Osteoblast (primary cell): ENCODE measurements around the gene DNAJC5G. TPM values are rescaled to one million over a fixed set of nuclear protein-coding genes. Genes with fewer than 3 reads are reported as not detected.

Experiments used
- DNase-seq: peaks from one replicate; pipeline ENCODE4 v3.0.0; 2011; ENCODE audit warnings: low spot score, mixed read lengths; ENCODE audit not compliant: insufficient read length; ENCODE audit errors: missing footprints
- H2AFZ ChIP-seq: 2 replicates; pipeline ENCODE4 v1.6.0; 2011; ENCODE audit warnings: mild to moderate bottlenecking, low read length
- H3K27ac ChIP-seq: 2 replicates; pipeline ENCODE4 v1.5.1; 2011; ENCODE audit warnings: mild to moderate bottlenecking, low read depth, low read length, moderate library complexity
- H3K27me3 ChIP-seq: 2 replicates; pipeline ENCODE4 v1.6.0; 2012; ENCODE audit warnings: mild to moderate bottlenecking, control low read depth, inconsistent platforms, low read length, moderate library complexity; ENCODE audit not compliant: insufficient read depth
- H3K36me3 ChIP-seq: 2 replicates; pipeline ENCODE4 v1.5.1; 2011; ENCODE audit warnings: mild to moderate bottlenecking, low read length, control low read depth, moderate library complexity; ENCODE audit not compliant: insufficient read depth
- H3K4me1 ChIP-seq: 2 replicates; pipeline ENCODE4 v1.5.1; 2011; ENCODE audit warnings: mild to moderate bottlenecking, low read length, control low read depth, moderate library complexity; ENCODE audit not compliant: insufficient read depth
- H3K4me2 ChIP-seq: 2 replicates; pipeline ENCODE4 v1.6.0; 2011; ENCODE audit warnings: mild to moderate bottlenecking, low read length; ENCODE audit not compliant: insufficient read depth
- H3K4me3 ChIP-seq: fragments of 200-600 bp; sonication (generic); 3 replicates; pipeline ENCODE4 v1.5.1; 2012; ENCODE audit warnings: mild to moderate bottlenecking, low read length, inconsistent platforms; ENCODE audit not compliant: insufficient read depth
- H3K79me2 ChIP-seq: 2 replicates; pipeline ENCODE4 v1.6.0; 2012; ENCODE audit warnings: mild to moderate bottlenecking, low read length, control low read depth, inconsistent platforms; ENCODE audit not compliant: insufficient read depth
- H3K9me3 ChIP-seq: 2 replicates; pipeline ENCODE4 v1.5.1; 2011; ENCODE audit warnings: low read depth, low read length, control low read depth
- H4K20me1 ChIP-seq: 2 replicates; pipeline ENCODE4 v1.6.0; 2012; ENCODE audit warnings: mild to moderate bottlenecking, low read length, control low read depth; ENCODE audit not compliant: insufficient read depth
- CTCF ChIP-seq: IDR thresholded peaks from 2 replicates; pipeline ENCODE4 v1.5.1; 2011; ENCODE audit warnings: mild to moderate bottlenecking, low read depth, low read length, moderate library complexity; ENCODE audit errors: extremely low read depth
- total RNA-seq: library from RNA; depleted of rRNA; stranded (reverse); fragments of >200 nt; gene quantifications from 2 replicates; pipeline ENCODE4 v1.2.3, GENCODE V29; 2012

DNAJC5G gene
- total RNA-seq, 1 donor = not detected

- Histone ChIP-seq H3K4me1 (no peaks in the 10 kb centered on the region), H3K4me3 (no peak within 1 kb of the TSS), H2AFZ (no peak within 1 kb of the TSS), H3K9me3 (no peaks in the 10 kb centered on the region), H3K4me2 (no peak within 1 kb of the TSS), H4K20me1 (peaks cover 31% of the 10 kb centered on the region), H3K36me3 (peaks cover 17% of the 10 kb centered on the region), H3K79me2 (no peaks in the 10 kb centered on the region), H3K27me3 (peaks cover 44% of the 10 kb centered on the region), H3K27ac (no peak within 1 kb of the TSS)
- no peak for TF ChIP-seq CTCF
- peak; percentile 91 for DNase-seq
Observed at GRCh38 chr2:27308359-27308881, 33.2 kb downstream of the DNAJC5G start, which contains the start of gene UCN. TSS of gene UCN (minus strand) at chr2:27308445. CDS start at chr2:27307895, 550 bp downstream.

GRCh38 chr2:27309651-27310050 is 34.4 kb downstream of the DNAJC5G start:
- Histone ChIP-seq H3K9me3 (no peaks in the 10 kb centered on the region), H3K36me3 (peaks cover 17% of the 10 kb centered on the region), H3K4me2 (no peak overlapping the region), H3K79me2 (no peaks in the 10 kb centered on the region), H3K27me3 (peaks cover 43% of the 10 kb centered on the region), H3K4me1 (no peaks in the 10 kb centered on the region), H3K27ac (no peak overlapping the region), H4K20me1 (peaks cover 37% of the 10 kb centered on the region), H2AFZ (no peak overlapping the region), H3K4me3 (no peak overlapping the region)
- DNase-seq = peak; percentile 63
- TF ChIP-seq CTCF = no peak

- Histone ChIP-seq H4K20me1 (peaks cover 55% of the 10 kb centered on the region), H3K36me3 (peaks cover 30% of the 10 kb centered on the region), H3K27ac (no peak overlapping the region), H3K9me3 (no peaks in the 10 kb centered on the region), H3K4me2 (no peak overlapping the region), H3K27me3 (peaks cover 21% of the 10 kb centered on the region), H3K4me3 (no peak overlapping the region), H2AFZ (no peak overlapping the region), H3K79me2 (no peaks in the 10 kb centered on the region), H3K4me1 (no peaks in the 10 kb centered on the region)
- peak; percentile 53 for DNase-seq
- no peak for TF ChIP-seq CTCF
Observed at GRCh38 chr2:27312152-27312551, 36.9 kb downstream of the DNAJC5G start.

- H3K79me2 ChIP-seq = peaks cover 4% of the 10 kb centered on the region
- no peaks in the 10 kb centered on the region for H3K9me3 ChIP-seq
- H4K20me1 ChIP-seq = peaks cover 54% of the 10 kb centered on the region
- no peak overlapping the region for H3K4me3 ChIP-seq
- no peaks in the 10 kb centered on the region for H3K4me1 ChIP-seq
- DNase-seq = peak; percentile 30
- H3K36me3 ChIP-seq = peaks cover 33% of the 10 kb centered on the region
- no peak overlapping the region for H2AFZ ChIP-seq
- no peak for TF ChIP-seq CTCF
- H3K27ac ChIP-seq = no peak overlapping the region
- H3K4me2 ChIP-seq = no peak overlapping the region
- peaks cover 2% of the 10 kb centered on the region for H3K27me3 ChIP-seq
Observed at GRCh38 chr2:27313882-27314645, 38.8 kb downstream of the DNAJC5G start.
